Measurements from ENCODE around the gene NUDT15.

The NUDT15 gene

GRCh38 chr13:48012668-48013067 is 24.9 kb upstream of the NUDT15 start:
- TF ChIP-seq CTCF (IDR thresholded peaks at IDR 0.05; ENCODE audit: control extremely low read depth, extremely low read depth, low read depth, missing control alignments) = no peak
- ChIA-PET CTCF (interaction anchor here (2.0 to 3.5 kb wide), 2 partner anchors 19 to 25 kb away, joined by 4 to 15 read pairs; partner anchors contain the start of gene NUDT15), POLR2A (no interaction called here)
- DNase-seq (ENCODE audit: extremely low spot score) = no peak

- no peak for TF ChIP-seq CTCF (IDR thresholded peaks at IDR 0.05; ENCODE audit: control extremely low read depth, extremely low read depth, low read depth, missing control alignments)
- POLR2A ChIA-PET = no interaction called here
- no peak for DNase-seq (ENCODE audit: extremely low spot score)
- CTCF ChIA-PET = interaction anchor here (1.0 to 3.5 kb wide), 5 partner anchors 16 to 752 kb away, joined by 3 to 15 read pairs (median 3); partner anchors contain the start of genes MED4 and NUDT15
These were observed 23.2 kb upstream of the NUDT15 start for GRCh38 chr13:48014359-48014758.

GRCh38 chr13:48018637-48019036 is 18.9 kb upstream of the NUDT15 start:
- DNase-seq (ENCODE audit: extremely low spot score) = no peak
- CTCF ChIA-PET = interaction anchor here (1.0 kb wide), 1 partner anchor 11 kb away, joined by 3 read pairs; no protein-coding TSS in a partner anchor
- POLR2A ChIA-PET = no interaction called here
- no peak for TF ChIP-seq CTCF (IDR thresholded peaks at IDR 0.05; ENCODE audit: control extremely low read depth, extremely low read depth, low read depth, missing control alignments)

GRCh38 chr13:48019796-48020195 is 17.7 kb upstream of the NUDT15 start:
- TF ChIP-seq CTCF (IDR thresholded peaks at IDR 0.05; ENCODE audit: control extremely low read depth, extremely low read depth, low read depth, missing control alignments) = no peak
- POLR2A ChIA-PET = no interaction called here
- CTCF ChIA-PET = interaction anchor here (1.0 kb wide), 1 partner anchor 12 kb away, joined by 3 read pairs; no protein-coding TSS in a partner anchor
- no peak for DNase-seq (ENCODE audit: extremely low spot score)

- no peak for DNase-seq (ENCODE audit: extremely low spot score)
- no peak for TF ChIP-seq CTCF (IDR thresholded peaks at IDR 0.05; ENCODE audit: control extremely low read depth, extremely low read depth, low read depth, missing control alignments)
- ChIA-PET CTCF (no interaction called here), POLR2A (no interaction called here)
These were observed 9.5 kb upstream of the NUDT15 start for GRCh38 chr13:48028066-48028465.

GRCh38 chr13:48029859-48030258 is 7.7 kb upstream of the NUDT15 start:
- POLR2A ChIA-PET = no interaction called here
- no peak for TF ChIP-seq CTCF (IDR thresholded peaks at IDR 0.05; ENCODE audit: control extremely low read depth, extremely low read depth, low read depth, missing control alignments)
- CTCF ChIA-PET = interaction anchor here (1.2 kb wide), 1 partner anchor 16 kb away, joined by 3 read pairs; no protein-coding TSS in a partner anchor
- no peak for DNase-seq (ENCODE audit: extremely low spot score)

All from GM10248 (cell line).